Gastroesophageal sphincter (tissue), 3 donors: ENCODE results near the gene NAT9.

Source experiments
- POLR2A ChIP-seq, 2 donors: fragments of 450-650 bp; IDR thresholded peaks; one replicate each; pipeline ENCODE4 v1.6.1; 2017; ENCODE audit warnings: antibody characterized with exemption in 2 of 2, mild to moderate bottlenecking in 2 of 2, moderate library complexity in 1 of 2
- TF ChIP-seq, protein P1 (sequence below), 4 experiments: fragments of 200-600 bp in 2 of 4; fragments of 450-650 bp in 2 of 4; sonication (generic) in 1 of 4; IDR thresholded peaks; one replicate each; pipeline ENCODE4 v1.5.1; 2017 to 2019; ENCODE audit warnings: antibody characterized with exemption in 4 of 4, mild to moderate bottlenecking in 2 of 4, moderate library complexity in 2 of 4

DNA sequence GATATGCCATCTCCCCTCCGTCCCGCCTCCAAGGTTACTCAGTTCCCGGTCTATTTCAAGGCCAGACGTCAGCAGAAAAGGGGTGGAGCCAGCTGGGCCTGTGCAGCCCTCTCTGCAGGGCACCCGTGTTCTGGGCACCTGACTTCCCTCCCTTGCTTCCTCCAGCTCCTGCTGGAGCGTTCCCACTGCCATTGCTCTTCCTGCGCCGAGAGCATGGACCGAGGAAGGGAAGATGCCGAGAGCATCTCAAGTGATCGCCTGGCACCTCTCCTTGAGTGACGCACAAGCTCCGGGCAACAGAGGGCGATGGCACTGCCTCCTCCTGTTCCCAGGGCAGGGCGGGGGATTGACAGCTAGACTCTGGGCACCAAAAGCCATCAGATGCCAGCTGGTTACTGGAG, 29.4 kb upstream of the NAT9 start:
- TF ChIP-seq POLR2A (IDR thresholded peaks at IDR 0.05) = no peak
- TF ChIP-seq, protein P1, sequence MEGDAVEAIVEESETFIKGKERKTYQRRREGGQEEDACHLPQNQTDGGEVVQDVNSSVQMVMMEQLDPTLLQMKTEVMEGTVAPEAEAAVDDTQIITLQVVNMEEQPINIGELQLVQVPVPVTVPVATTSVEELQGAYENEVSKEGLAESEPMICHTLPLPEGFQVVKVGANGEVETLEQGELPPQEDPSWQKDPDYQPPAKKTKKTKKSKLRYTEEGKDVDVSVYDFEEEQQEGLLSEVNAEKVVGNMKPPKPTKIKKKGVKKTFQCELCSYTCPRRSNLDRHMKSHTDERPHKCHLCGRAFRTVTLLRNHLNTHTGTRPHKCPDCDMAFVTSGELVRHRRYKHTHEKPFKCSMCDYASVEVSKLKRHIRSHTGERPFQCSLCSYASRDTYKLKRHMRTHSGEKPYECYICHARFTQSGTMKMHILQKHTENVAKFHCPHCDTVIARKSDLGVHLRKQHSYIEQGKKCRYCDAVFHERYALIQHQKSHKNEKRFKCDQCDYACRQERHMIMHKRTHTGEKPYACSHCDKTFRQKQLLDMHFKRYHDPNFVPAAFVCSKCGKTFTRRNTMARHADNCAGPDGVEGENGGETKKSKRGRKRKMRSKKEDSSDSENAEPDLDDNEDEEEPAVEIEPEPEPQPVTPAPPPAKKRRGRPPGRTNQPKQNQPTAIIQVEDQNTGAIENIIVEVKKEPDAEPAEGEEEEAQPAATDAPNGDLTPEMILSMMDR (IDR thresholded peaks at IDR 0.05) = no peak
